Islet precursor cell (in vitro differentiated cells): ENCODE data around the gene TTC29.
A peak's percentile ranks its signal among the peaks of the same experiment; 100 is the strongest.

Experiments used
- DNase-seq: peaks from one replicate; pipeline ENCODE4 v3.0.0-alpha.2; 2018

The TTC29 gene, protein sequence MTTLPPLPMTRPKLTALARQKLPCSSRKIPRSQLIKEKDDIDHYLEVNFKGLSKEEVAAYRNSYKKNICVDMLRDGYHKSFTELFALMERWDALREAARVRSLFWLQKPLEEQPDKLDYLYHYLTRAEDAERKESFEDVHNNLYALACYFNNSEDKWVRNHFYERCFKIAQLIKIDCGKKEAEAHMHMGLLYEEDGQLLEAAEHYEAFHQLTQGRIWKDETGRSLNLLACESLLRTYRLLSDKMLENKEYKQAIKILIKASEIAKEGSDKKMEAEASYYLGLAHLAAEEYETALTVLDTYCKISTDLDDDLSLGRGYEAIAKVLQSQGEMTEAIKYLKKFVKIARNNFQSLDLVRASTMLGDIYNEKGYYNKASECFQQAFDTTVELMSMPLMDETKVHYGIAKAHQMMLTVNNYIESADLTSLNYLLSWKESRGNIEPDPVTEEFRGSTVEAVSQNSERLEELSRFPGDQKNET

DNA sequence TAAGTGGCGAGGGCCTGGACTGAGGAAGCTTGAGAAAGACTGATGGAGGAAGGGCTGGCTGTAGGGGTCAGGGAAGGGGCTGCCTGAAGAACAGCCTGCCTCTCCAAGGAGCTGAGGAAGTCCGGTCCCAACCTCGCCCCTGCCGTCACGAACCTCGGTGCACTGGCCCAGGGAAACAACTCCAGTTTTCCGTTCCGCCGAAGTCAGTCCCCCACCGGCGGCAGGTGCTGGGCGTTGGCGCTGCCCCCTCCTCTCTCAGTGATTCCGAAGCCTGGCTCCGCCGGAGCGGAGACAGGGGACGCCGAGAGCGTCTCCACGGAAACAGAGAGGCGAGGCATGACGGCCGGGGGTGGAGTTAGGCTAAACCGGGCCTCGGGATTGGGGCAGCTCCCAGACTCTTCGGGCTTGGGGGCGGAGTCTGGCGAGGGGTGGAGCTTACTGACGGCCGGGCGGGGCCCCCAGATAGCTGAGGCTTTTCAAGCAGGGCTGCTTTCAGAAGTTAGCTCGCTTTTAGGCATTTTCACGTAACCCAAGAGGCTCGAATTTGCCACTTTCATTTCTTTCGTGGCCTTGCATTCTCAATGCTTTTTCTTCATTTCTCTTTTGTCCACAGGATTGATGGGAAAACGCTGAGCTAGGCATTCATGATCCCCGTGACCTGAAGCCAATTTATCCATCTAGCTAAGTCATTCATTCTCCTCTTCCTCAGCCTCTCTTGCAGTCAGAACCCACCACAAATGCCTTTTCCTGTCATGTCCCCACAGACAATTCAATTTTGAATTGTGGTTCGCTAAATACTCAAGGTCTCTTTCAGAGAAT is at the start of gene TTC29:
Gene TTC29, minus strand, starts transcription at position 309 of the 819 bp plus-strand sequence. CDS start 5,969 bp downstream, outside the sequence.
- peak; percentile 98 for DNase-seq

GRCh38 chr4:146981651-146982050 is 36.0 kb upstream of the TTC29 start:
- DNase-seq: peak; percentile 91

GRCh38 chr4:146978641-146979040 is 33.0 kb upstream of the TTC29 start:
- no peak for DNase-seq

DNA sequence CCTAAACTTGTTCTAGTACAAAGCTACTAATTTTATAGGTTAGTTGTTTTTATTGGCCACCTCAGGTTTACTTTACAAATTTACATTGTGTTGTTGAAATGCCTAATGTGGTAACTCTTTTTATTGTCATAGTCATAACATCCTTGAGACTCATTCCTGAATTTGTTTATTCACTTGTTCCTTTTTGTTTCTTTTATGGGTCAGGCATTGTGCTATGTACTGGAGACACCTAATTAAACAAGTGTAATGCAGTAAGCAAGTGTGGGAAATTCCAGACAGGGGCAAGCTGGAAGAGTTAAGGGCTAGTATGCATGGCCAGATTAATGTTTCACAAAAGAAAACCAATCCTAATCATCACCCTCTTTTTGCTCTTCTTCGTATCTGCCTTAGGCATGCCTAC is 30.5 kb upstream of the TTC29 start:
- no peak for DNase-seq

GRCh38 chr4:146975527-146975926 is 29.9 kb upstream of the TTC29 start:
- DNase-seq: no peak

GRCh38 chr4:146975036-146975435 is 29.4 kb upstream of the TTC29 start:
- no peak for DNase-seq

DNA sequence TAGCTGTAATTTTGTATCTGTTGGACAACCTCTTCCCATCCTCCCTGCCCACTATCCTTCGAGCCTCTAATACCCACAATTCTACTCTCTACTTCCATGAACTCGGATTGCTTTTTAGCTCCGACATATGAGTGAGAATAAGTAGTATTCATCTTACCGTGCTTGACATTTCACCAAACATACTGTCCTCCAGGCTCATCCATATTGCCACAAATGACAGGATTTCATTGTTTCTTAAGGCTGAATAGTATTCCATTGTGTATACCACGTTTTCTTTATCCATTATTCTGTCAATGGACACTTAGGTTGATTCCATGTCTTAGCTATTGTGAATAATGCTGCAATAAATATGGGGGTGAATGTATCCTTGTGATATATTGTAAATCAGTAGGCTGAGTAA is 26.4 kb upstream of the TTC29 start:
- DNase-seq: no peak

GRCh38 chr4:146969126-146969525 is 23.5 kb upstream of the TTC29 start:
- no peak for DNase-seq

DNA sequence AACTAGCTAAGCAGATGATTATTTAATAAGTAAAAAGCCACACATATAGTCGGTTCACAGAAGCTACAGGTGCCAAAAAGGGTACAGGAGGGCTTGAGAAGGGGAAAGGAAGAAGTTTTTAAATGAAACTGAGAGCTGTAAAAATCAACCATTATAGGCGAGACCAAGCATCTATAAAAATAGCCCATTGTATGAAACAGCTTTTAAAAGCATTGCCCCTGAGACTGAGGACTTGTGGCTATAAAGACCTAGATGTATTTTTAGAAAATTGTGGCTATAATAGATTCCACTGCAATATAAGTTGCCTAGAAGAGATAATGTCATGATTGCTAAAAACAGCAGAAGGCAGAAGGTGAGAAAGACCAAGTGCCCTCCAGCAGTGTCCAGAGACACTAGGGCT is 15.0 kb upstream of the TTC29 start:
- no peak for DNase-seq

- no peak for DNase-seq
These were observed 14.0 kb upstream of the TTC29 start for GRCh38 chr4:146959692-146960091.

DNA sequence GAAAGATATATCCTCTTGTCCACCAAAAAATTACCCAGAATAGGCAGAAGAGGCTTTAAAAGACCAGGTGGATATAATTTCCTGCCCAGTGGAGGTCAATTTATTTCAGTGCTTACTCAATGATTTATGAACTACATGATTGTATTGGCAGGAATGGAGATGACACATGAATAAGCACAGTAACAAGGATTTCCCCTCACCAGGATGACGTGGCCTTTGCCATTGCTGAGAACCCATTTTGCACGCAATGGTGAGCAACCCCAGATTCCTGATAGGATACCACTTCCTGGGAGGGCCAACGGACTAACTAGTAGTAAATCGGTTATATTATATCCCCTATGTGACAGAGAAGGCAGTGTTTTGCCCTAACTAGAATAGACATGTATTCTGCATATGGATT is 11.6 kb upstream of the TTC29 start:
- DNase-seq: no peak

DNA sequence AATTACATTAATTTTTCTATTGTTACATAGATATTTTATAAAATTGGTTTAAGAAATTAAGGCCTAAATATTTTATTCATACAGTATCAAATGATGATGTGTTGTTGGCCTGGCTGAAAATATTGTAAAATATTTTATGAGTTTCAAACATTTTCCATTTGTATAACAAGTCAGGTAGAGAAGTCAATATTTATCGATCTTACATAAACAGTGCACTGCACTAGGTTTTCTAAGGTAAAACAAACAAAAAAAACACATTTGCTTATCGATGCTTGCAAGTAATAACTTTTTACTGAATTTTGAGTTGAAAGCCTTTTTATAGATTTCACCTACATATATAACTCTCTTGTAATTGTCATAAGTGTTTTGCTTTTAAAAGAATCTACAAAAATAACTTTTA is 7.2 kb upstream of the TTC29 start:
- no peak for DNase-seq

DNA sequence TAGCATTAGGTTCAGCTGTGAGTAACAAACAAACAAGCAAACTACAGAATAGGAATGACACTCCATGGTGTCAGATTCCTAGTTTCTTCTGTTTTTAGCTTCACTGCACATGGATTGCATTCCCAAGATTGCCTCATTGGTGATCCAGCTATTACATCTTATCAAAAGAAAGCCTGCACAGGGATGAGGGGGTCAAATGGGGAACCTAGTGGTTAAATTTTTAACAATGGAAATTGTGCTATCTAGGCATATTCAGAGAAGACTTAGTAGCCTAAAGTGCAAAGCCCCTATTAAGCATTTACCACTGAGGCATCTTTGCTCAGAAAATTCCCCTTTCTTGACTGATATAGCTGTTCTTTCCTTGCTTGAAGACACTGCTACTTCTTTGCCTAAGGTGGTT is 3.9 kb upstream of the TTC29 start:
- no peak for DNase-seq

- peak; percentile 82 for DNase-seq
These were observed 1.8 kb downstream of the TTC29 start for GRCh38 chr4:146943691-146944375.

DNA sequence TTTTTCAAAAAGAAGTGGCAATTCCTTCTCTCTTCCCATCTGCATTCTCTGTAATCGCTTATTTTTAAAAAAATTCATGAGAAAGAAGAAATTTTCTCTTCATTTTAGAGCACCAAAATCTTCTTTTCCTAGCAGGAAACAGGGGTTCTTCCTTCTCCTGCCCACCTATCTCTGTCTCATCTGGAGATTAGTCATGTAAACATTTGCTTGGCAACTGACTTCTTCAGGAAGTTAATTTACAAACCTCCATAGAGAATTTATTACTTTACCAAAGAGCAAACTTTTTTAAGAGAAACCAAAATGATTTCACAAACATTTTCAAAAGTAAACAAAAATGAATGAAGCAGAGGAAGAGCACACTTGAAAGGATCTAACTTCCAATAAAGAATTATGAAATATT is 13.5 kb downstream of the TTC29 start:
- no peak for DNase-seq

GRCh38 chr4:146930673-146931072 is 15.0 kb downstream of the TTC29 start:
- DNase-seq: no peak

DNA sequence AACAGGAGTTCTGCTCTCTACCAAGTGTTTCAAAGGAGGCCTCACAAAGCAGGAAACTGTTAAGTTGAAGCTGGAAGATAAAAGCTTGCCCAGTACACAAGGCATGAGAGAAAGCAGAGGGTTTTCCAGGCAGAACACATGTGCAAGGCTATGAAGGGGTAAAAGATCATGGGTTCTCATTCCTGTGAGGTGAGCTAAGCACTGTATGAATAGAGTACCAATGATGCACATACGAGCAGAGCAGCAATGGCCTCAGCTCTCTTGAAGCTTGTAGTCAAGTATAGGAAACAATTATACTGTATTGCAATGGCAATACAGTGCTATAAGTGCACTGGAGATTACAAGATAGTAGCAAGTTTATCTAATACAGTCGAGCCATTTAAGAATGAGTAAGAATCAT is 18.0 kb downstream of the TTC29 start:
- no peak for DNase-seq

DNA sequence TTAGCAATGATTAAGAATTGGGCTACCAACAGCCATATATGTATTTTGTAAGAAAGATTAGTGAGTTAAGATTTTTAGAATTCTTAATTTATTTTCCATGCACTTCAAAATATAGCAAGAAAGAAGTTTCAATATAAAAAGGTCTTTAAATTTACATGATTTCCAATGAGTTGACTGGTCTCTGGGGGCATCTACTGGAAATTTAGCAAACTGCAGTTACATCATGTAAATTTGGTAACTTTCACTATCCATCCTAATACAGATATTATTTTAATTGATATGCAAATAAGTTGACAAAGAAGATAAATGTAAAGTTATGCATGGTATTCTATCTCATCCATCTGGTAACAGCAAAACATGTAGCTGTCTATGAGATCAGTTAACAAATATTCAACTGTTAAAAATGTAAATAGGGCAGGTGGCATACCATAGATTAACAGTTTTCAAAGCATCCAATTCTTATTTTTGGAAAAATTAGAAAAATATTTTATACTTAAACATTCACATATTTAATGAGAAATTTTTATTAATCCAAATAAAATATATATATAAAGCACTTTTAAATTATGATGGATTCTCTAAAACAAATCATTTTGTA is 29.1 kb downstream of the TTC29 start:
- no peak for DNase-seq

DNA sequence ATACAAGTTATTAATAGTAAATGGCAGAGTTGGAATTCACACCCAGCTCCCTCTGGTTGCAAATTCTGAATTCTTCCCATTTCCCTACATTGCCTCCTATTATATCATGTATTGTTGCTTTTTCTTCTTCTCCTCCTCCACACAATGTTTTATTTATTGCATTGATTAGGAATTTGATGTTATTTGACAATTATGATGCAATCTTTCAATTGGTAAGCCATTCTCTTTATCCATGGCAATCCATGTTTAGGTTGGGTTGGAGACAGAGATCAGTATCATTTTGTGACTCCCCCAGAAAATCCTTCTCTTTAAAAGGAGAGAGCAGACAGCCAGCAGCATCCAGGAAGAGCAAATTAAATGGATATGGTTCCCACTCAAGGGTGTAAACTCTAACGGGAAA is 30.5 kb downstream of the TTC29 start:
- DNase-seq: no peak

DNA sequence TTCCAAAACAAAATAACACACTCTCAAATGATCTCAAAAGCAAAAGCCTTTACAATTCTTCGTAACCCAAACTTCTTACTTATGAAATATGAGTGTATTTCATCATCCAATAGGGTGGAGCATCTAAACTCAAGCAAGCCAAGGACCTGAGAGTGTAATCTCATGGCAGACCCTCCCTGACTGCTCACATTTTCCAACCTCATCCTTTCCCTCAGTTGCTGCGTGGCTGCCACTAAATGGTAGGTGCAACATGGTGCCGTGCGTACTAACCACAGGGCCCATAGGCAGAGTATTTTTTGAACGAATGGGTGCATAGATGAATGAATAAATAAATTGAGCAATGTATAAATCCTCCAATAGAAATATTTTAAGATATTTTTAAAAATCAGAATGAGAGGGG is 45.4 kb downstream of the TTC29 start:
- DNase-seq: no peak

DNA sequence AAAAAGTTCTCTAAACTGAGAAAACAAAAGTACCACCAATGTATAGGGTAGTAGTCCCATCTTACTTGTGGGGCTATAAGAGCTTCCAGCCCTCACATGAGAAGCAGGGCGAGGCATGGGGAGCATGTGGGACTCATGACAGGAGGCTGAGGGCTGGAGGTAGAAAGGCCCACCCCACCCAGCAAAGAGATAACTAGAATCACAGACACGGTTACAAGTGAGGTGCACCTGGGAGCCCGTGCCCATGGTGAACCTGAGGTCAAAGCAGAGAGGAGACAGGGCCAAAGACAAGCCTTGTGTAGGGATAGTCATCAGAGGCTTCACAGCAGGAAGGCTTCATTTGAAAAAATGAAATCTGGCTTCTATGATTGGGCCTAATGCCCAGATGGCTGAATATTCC is 55.4 kb downstream of the TTC29 start:
- DNase-seq: no peak

GRCh38 chr4:146883070-146883469 is 62.6 kb downstream of the TTC29 start:
- DNase-seq: no peak

GRCh38 chr4:146857298-146857697 is 88.4 kb downstream of the TTC29 start:
- DNase-seq: no peak
